HEK293 (cell line): Measurements from ENCODE around the gene CEMIP2.

Source experiments
- ZNF175 ChIP-seq: fragments of 450-650 bp; formaldehyde crosslinking; IDR thresholded peaks from 2 replicates; pipeline ENCODE4 v1.5.1; 2016; ENCODE audit warnings: missing biosample characterization, missing genetic modification characterization
- ZNF248 ChIP-seq: fragments of 450-650 bp; formaldehyde crosslinking; IDR thresholded peaks from 2 replicates; pipeline ENCODE4 v1.5.1; 2017; ENCODE audit warnings: missing biosample characterization, missing genetic modification characterization
- ZNF311 ChIP-seq: fragments of 450-650 bp; formaldehyde crosslinking; IDR thresholded peaks from 2 replicates; pipeline ENCODE4 v1.5.1; 2017; ENCODE audit warnings: missing biosample characterization, missing genetic modification characterization, borderline replicate concordance
- ZNF530 ChIP-seq: fragments of 450-650 bp; formaldehyde crosslinking; IDR thresholded peaks from 2 replicates; pipeline ENCODE4 v1.5.1; 2016; ENCODE audit warnings: low read depth, missing biosample characterization, missing genetic modification characterization
- TF ChIP-seq, protein P1 (sequence below): fragments of 450-650 bp; formaldehyde crosslinking; IDR thresholded peaks from 2 replicates; pipeline ENCODE4 v1.5.1; 2016; ENCODE audit warnings: missing biosample characterization, missing genetic modification characterization
- TF ChIP-seq, protein P2 (sequence below): fragments of 450-650 bp; formaldehyde crosslinking; IDR thresholded peaks from 2 replicates; pipeline ENCODE4 v1.5.1; 2017; ENCODE audit warnings: missing biosample characterization, missing genetic modification characterization

DNA sequence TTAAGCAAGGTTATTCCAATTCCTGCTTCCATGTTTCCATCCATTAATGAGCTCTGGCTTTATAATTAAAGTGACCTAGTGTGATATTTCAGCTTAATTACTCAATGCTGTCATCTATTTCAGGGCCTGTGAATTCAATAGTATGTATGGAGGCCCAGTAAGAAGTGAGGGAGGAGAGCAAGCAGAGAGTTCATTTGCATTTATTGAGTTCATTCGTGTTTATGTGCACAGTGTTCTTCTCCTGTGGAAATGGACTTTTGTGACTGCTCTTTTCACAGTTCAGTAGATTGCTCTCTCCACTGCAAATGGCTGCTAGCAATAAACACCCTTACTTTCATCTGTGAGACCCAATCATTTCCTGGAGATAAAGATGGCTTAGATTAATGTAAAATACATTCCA, 130.9 kb downstream of the CEMIP2 start:
- TF ChIP-seq, protein P1, sequence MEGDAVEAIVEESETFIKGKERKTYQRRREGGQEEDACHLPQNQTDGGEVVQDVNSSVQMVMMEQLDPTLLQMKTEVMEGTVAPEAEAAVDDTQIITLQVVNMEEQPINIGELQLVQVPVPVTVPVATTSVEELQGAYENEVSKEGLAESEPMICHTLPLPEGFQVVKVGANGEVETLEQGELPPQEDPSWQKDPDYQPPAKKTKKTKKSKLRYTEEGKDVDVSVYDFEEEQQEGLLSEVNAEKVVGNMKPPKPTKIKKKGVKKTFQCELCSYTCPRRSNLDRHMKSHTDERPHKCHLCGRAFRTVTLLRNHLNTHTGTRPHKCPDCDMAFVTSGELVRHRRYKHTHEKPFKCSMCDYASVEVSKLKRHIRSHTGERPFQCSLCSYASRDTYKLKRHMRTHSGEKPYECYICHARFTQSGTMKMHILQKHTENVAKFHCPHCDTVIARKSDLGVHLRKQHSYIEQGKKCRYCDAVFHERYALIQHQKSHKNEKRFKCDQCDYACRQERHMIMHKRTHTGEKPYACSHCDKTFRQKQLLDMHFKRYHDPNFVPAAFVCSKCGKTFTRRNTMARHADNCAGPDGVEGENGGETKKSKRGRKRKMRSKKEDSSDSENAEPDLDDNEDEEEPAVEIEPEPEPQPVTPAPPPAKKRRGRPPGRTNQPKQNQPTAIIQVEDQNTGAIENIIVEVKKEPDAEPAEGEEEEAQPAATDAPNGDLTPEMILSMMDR (tag by site-specific recombination), result no peak
- TF ChIP-seq ZNF530 (tag by site-specific recombination) (no peak), ZNF175 (tag by site-specific recombination) (no peak), ZNF248 (no peak), ZNF311 (tag by site-specific recombination) (no peak)
- TF ChIP-seq, protein P2, sequence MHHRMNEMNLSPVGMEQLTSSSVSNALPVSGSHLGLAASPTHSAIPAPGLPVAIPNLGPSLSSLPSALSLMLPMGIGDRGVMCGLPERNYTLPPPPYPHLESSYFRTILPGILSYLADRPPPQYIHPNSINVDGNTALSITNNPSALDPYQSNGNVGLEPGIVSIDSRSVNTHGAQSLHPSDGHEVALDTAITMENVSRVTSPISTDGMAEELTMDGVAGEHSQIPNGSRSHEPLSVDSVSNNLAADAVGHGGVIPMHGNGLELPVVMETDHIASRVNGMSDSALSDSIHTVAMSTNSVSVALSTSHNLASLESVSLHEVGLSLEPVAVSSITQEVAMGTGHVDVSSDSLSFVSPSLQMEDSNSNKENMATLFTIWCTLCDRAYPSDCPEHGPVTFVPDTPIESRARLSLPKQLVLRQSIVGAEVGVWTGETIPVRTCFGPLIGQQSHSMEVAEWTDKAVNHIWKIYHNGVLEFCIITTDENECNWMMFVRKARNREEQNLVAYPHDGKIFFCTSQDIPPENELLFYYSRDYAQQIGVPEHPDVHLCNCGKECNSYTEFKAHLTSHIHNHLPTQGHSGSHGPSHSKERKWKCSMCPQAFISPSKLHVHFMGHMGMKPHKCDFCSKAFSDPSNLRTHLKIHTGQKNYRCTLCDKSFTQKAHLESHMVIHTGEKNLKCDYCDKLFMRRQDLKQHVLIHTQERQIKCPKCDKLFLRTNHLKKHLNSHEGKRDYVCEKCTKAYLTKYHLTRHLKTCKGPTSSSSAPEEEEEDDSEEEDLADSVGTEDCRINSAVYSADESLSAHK (tag by site-specific recombination), result no peak
